ENCODE results near the gene TBX2.

The TBX2 gene

GRCh38 chr17:61458421-61459141 lies 58.9 kb downstream of the TBX2 start:
- no peak overlapping the region for H3K4me3 ChIP-seq (ENCODE audit: low read length)
- H3K4me1 ChIP-seq (ENCODE audit: insufficient read depth, low read length) = no peaks in the 10 kb centered on the region
- no peaks in the 10 kb centered on the region for H3K36me3 ChIP-seq (ENCODE audit: insufficient read depth, low read length)
- peaks cover 20% of the 10 kb centered on the region for H3K9me3 ChIP-seq (ENCODE audit: low read length)
- no peak overlapping the region for H2AFZ ChIP-seq (ENCODE audit: low read depth, low read length)
- H3K27me3 ChIP-seq (ENCODE audit: insufficient read depth, low read length) = peaks cover 99% of the 10 kb centered on the region

Measured in neuron (in vitro differentiated cells).